Liver (tissue), 9 donors: ENCODE results near the gene MYOD1. TPM values are rescaled to one million over a fixed set of nuclear protein-coding genes. Genes with fewer than 3 reads are reported as not detected.

Experiments used
- DNase-seq: peaks from one replicate; pipeline ENCODE4 v3.0.0-alpha.2; 2017; ENCODE audit warnings: low spot score
- H3K27ac ChIP-seq, 2 donors: one replicate each; pipeline ENCODE4 v1.7.0; 2013; ENCODE audit warnings: inconsistent platforms in 2 of 2, low read length in 2 of 2, control low read depth in 1 of 2, low read depth in 1 of 2, mild to moderate bottlenecking in 1 of 2
- H3K27me3 ChIP-seq, 4 donors: one replicate each; pipeline versions ENCODE4 v1.6.1 to v1.7.0; 2013; ENCODE audit warnings: low read length in 3 of 4, inconsistent platforms in 1 of 4, mild to moderate bottlenecking in 1 of 4, moderate library complexity in 1 of 4; ENCODE audit not compliant: control insufficient read depth in 4 of 4, insufficient read depth in 4 of 4
- H3K36me3 ChIP-seq, 4 donors: one replicate each; pipeline versions ENCODE4 v1.6.1 to v1.7.0; 2013; ENCODE audit warnings: low read length in 3 of 4, mild to moderate bottlenecking in 3 of 4, low read depth in 1 of 4, moderate library complexity in 1 of 4; ENCODE audit not compliant: control insufficient read depth in 4 of 4, insufficient read depth in 3 of 4
- H3K4me1 ChIP-seq, 4 donors: one replicate each; pipeline versions ENCODE4 v1.6.1 to v1.7.0; 2013; ENCODE audit warnings: low read length in 3 of 4, mild to moderate bottlenecking in 3 of 4, moderate library complexity in 1 of 4; ENCODE audit not compliant: control insufficient read depth in 4 of 4, insufficient read depth in 4 of 4
- H3K4me3 ChIP-seq, 3 donors: one replicate each; pipeline versions ENCODE4 v1.6.1 to v1.7.0; 2013; ENCODE audit warnings: low read length in 3 of 3, control low read depth in 1 of 3, low read depth in 1 of 3, mild to moderate bottlenecking in 1 of 3
- H3K9ac ChIP-seq, 2 donors: one replicate each; pipeline ENCODE4 v1.7.0; 2013; ENCODE audit warnings: low read length in 2 of 2, mild to moderate bottlenecking in 2 of 2, moderate library complexity in 2 of 2, control low read depth in 1 of 2, low read depth in 1 of 2
- H3K9me3 ChIP-seq, 4 donors: one replicate each; pipeline versions ENCODE4 v1.6.1 to v1.7.0; 2013; ENCODE audit warnings: low read length in 3 of 4; ENCODE audit not compliant: control insufficient read depth in 4 of 4
- EGR1 ChIP-seq, 2 donors: IDR thresholded peaks; 2 replicates each; pipeline ENCODE4 v1.6.1; 2016 to 2018; ENCODE audit warnings: antibody characterized with exemption in 2 of 2, low read depth in 2 of 2
- FOXA1 ChIP-seq: IDR thresholded peaks from 2 replicates; pipeline ENCODE4 v1.6.1; 2016; ENCODE audit warnings: antibody characterized with exemption
- GABPA ChIP-seq, 2 donors: IDR thresholded peaks in 1 of 2; conservative IDR thresholded peaks in 1 of 2; 2 replicates each; pipeline ENCODE4 v1.6.1; 2016; ENCODE audit warnings: antibody characterized with exemption in 2 of 2, mild to moderate bottlenecking in 1 of 2, moderate library complexity in 1 of 2
- HNF4A ChIP-seq, 2 donors: conservative IDR thresholded peaks; 2 replicates each; pipeline ENCODE4 v1.6.1; 2016; ENCODE audit warnings: antibody characterized with exemption in 2 of 2, mild to moderate bottlenecking in 2 of 2
- HNF4G ChIP-seq: IDR thresholded peaks from 2 replicates; pipeline ENCODE4 v1.6.1; 2016; ENCODE audit warnings: antibody characterized with exemption
- JUND ChIP-seq, 2 donors: IDR thresholded peaks; 2 replicates each; pipeline ENCODE4 v1.6.1; 2016; ENCODE audit warnings: antibody characterized with exemption in 2 of 2
- NR2F2 ChIP-seq: IDR thresholded peaks from 2 replicates; pipeline ENCODE4 v1.6.1; 2016; ENCODE audit warnings: antibody characterized with exemption
- RAD21 ChIP-seq, 2 donors: IDR thresholded peaks; 2 replicates each; pipeline ENCODE4 v1.6.1; 2016; ENCODE audit warnings: antibody characterized with exemption in 2 of 2, mild to moderate bottlenecking in 2 of 2
- RXRA ChIP-seq, 2 donors: IDR thresholded peaks; 2 replicates each; pipeline ENCODE4 v1.6.1; 2017 to 2018; ENCODE audit warnings: antibody characterized with exemption in 2 of 2, mild to moderate bottlenecking in 1 of 2
- SP1 ChIP-seq: IDR thresholded peaks from 2 replicates; pipeline ENCODE4 v1.6.1; 2018; ENCODE audit warnings: antibody characterized with exemption, mild to moderate bottlenecking
- TAF1 ChIP-seq: conservative IDR thresholded peaks from 2 replicates; pipeline ENCODE4 v1.6.1; 2016; ENCODE audit warnings: antibody characterized with exemption, mild to moderate bottlenecking
- YY1 ChIP-seq: IDR thresholded peaks from 2 replicates; pipeline ENCODE4 v1.6.1; 2016; ENCODE audit warnings: antibody characterized with exemption, mild to moderate bottlenecking
- WGBS: extraction: QIAGEN DNeasy Blood & Tissue Kit; methylation state at CpG from one replicate; pipeline ENCODE4 v1.1.7; 2013; 5-methylcytosine and 5-hydroxymethylcytosine counted together
- polyA plus RNA-seq, 2 donors: library from polyadenylated mRNA; stranded (reverse) in 1 of 2; unstranded in 1 of 2; fragments of 200-250 nt in 1 of 2; fragments of >200 nt in 1 of 2; fragmentation: Nextera tagmentation in 1 of 2; extraction: Ambion mirVana in 1 of 2; gene quantifications; one replicate each; pipeline versions ENCODE4 v1.2.1 to v1.2.3, GENCODE V29; 2013 to 2015
- total RNA-seq, 2 donors: library from RNA; depleted of rRNA; stranded (reverse); fragments of >200 nt; gene quantifications; one replicate each; pipeline ENCODE4 v1.2.3, GENCODE V29; 2014
- TF ChIP-seq, protein P1 (sequence below): IDR thresholded peaks from 2 replicates; pipeline ENCODE4 v1.6.1; 2016; ENCODE audit warnings: antibody characterized with exemption
- TF ChIP-seq, protein P2 (sequence below): IDR thresholded peaks from 2 replicates; pipeline ENCODE4 v1.6.1; 2016; ENCODE audit warnings: antibody characterized with exemption
- TF ChIP-seq, protein P3 (sequence below): IDR thresholded peaks from 2 replicates; pipeline ENCODE4 v1.6.1; 2016; ENCODE audit warnings: antibody characterized with exemption, mild to moderate bottlenecking
- TF ChIP-seq, protein P4 (sequence below): IDR thresholded peaks from 2 replicates; pipeline ENCODE4 v1.6.1; 2016; ENCODE audit warnings: antibody characterized with exemption
- TF ChIP-seq, protein P5 (sequence below): fragments of 150-350 bp; IDR thresholded peaks from 2 replicates; pipeline ENCODE4 v1.5.1; 2017; ENCODE audit warnings: improper control_type of control experiment, low read depth, low read length; ENCODE audit not compliant: missing input control
- donor health status: healthy.
- donor health status: healthy.
- donor health status: healthy.
- donor health status: healthy.
- donor health status: healthy.

Gene MYOD1
- total and polyA plus RNA-seq, 4 donors: not detected

DNA sequence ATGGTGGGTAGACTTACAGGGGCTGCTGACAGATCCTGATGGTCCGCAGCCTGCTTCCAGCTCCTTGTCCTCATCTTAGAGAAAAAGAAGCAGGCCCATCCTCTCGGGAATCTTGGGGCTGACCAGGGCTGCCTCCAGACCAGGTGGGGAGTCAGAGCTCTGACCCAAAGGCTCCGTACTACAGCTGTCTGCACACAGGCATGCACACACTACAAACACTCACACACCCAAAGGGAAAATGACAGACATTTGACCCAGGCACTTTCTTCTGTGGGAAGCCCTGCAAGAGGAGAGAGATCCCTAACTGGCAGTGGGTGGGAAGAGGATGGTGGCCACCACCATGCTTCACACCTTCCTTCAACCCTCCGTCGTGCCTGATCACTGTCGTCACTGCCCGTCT lies 46.9 kb upstream of the MYOD1 start:
- Histone ChIP-seq H3K27ac (no peak overlapping the region), H3K36me3 (no peaks in the 10 kb centered on the region), H3K9me3 (peaks cover 0 to 18% (median 4%) of the 10 kb centered on the region in 4 donors), H3K27me3 (peaks cover 0 to 5% (median 0%) of the 10 kb centered on the region in 4 donors), H3K4me1 (no peaks in the 10 kb centered on the region), H3K4me3 (no peak overlapping the region), H3K9ac (no peak overlapping the region)
- 84% methylated on average over 7 of the region's 7 CpGs for WGBS
- no peak for TF ChIP-seq YY1
- TF ChIP-seq RAD21 (IDR thresholded peaks at IDR 0.05): no peak
- TF ChIP-seq, protein P1, sequence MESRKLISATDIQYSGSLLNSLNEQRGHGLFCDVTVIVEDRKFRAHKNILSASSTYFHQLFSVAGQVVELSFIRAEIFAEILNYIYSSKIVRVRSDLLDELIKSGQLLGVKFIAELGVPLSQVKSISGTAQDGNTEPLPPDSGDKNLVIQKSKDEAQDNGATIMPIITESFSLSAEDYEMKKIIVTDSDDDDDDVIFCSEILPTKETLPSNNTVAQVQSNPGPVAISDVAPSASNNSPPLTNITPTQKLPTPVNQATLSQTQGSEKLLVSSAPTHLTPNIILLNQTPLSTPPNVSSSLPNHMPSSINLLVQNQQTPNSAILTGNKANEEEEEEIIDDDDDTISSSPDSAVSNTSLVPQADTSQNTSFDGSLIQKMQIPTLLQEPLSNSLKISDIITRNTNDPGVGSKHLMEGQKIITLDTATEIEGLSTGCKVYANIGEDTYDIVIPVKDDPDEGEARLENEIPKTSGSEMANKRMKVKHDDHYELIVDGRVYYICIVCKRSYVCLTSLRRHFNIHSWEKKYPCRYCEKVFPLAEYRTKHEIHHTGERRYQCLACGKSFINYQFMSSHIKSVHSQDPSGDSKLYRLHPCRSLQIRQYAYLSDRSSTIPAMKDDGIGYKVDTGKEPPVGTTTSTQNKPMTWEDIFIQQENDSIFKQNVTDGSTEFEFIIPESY: no peak
- TF ChIP-seq, protein P2, sequence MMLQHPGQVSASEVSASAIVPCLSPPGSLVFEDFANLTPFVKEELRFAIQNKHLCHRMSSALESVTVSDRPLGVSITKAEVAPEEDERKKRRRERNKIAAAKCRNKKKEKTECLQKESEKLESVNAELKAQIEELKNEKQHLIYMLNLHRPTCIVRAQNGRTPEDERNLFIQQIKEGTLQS: no peak
- no peak for TF ChIP-seq SP1
- TF ChIP-seq, protein P3, sequence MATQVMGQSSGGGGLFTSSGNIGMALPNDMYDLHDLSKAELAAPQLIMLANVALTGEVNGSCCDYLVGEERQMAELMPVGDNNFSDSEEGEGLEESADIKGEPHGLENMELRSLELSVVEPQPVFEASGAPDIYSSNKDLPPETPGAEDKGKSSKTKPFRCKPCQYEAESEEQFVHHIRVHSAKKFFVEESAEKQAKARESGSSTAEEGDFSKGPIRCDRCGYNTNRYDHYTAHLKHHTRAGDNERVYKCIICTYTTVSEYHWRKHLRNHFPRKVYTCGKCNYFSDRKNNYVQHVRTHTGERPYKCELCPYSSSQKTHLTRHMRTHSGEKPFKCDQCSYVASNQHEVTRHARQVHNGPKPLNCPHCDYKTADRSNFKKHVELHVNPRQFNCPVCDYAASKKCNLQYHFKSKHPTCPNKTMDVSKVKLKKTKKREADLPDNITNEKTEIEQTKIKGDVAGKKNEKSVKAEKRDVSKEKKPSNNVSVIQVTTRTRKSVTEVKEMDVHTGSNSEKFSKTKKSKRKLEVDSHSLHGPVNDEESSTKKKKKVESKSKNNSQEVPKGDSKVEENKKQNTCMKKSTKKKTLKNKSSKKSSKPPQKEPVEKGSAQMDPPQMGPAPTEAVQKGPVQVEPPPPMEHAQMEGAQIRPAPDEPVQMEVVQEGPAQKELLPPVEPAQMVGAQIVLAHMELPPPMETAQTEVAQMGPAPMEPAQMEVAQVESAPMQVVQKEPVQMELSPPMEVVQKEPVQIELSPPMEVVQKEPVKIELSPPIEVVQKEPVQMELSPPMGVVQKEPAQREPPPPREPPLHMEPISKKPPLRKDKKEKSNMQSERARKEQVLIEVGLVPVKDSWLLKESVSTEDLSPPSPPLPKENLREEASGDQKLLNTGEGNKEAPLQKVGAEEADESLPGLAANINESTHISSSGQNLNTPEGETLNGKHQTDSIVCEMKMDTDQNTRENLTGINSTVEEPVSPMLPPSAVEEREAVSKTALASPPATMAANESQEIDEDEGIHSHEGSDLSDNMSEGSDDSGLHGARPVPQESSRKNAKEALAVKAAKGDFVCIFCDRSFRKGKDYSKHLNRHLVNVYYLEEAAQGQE: no peak
- TF ChIP-seq, protein P4, sequence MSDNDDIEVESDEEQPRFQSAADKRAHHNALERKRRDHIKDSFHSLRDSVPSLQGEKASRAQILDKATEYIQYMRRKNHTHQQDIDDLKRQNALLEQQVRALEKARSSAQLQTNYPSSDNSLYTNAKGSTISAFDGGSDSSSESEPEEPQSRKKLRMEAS: no peak
- no peak for TF ChIP-seq JUND (IDR thresholded peaks at IDR 0.05)
- no peak for TF ChIP-seq HNF4A (conservative IDR thresholded peaks at IDR 0.05)
- TF ChIP-seq NR2F2: no peak
- TF ChIP-seq GABPA (IDR thresholded peaks at IDR 0.05 in 1 of 2, conservative IDR thresholded peaks at IDR 0.05 in 1 of 2): no peak
- TF ChIP-seq FOXA1: no peak
- TF ChIP-seq, protein P5, sequence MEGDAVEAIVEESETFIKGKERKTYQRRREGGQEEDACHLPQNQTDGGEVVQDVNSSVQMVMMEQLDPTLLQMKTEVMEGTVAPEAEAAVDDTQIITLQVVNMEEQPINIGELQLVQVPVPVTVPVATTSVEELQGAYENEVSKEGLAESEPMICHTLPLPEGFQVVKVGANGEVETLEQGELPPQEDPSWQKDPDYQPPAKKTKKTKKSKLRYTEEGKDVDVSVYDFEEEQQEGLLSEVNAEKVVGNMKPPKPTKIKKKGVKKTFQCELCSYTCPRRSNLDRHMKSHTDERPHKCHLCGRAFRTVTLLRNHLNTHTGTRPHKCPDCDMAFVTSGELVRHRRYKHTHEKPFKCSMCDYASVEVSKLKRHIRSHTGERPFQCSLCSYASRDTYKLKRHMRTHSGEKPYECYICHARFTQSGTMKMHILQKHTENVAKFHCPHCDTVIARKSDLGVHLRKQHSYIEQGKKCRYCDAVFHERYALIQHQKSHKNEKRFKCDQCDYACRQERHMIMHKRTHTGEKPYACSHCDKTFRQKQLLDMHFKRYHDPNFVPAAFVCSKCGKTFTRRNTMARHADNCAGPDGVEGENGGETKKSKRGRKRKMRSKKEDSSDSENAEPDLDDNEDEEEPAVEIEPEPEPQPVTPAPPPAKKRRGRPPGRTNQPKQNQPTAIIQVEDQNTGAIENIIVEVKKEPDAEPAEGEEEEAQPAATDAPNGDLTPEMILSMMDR: no peak
- no peak for TF ChIP-seq EGR1 (IDR thresholded peaks at IDR 0.05; ENCODE audit: low read depth in 2 of 2)
- TF ChIP-seq TAF1: no peak
- no peak for TF ChIP-seq RXRA (IDR thresholded peaks at IDR 0.05)
- no peak for DNase-seq

DNA sequence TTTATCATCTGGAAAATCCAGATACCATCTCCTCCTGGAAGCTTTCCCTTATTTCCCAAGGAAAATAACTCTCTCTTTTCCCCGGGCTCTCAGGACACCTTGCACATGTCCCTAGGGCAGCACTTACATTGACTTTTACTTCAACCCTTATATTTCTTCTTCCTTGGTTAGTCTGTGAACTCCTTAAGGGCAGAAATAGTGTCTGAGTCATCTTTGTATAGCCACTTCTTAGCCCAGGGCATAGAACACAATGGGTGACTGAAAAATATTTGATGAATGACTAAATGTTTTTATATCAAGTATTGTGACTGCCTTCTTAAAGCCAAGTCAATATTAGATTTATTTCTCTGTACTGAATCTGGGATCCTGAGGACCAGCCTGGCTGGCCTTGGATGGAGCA lies 45.4 kb upstream of the MYOD1 start:
- peaks cover 0 to 18% (median 4%) of the 10 kb centered on the region in 4 donors for H3K9me3 ChIP-seq
- H3K27me3 ChIP-seq: peaks cover 0 to 3% (median 0%) of the 10 kb centered on the region in 4 donors
- no peak for DNase-seq
- whole genome bisulfite sequencing: 76% methylated on average over 1 of the region's 1 CpG
- no peak overlapping the region for H3K4me3 ChIP-seq
- H3K36me3 ChIP-seq: no peaks in the 10 kb centered on the region
- H3K27ac ChIP-seq: no peak overlapping the region
- H3K9ac ChIP-seq: no peak overlapping the region
- H3K4me1 ChIP-seq: no peaks in the 10 kb centered on the region
- TF ChIP-seq HNF4G (no peak), FOXA1 (no peak), EGR1 (IDR thresholded peaks at IDR 0.05; ENCODE audit: low read depth in 2 of 2) (no peak)
- TF ChIP-seq, protein P5: no peak
- TF ChIP-seq, protein P1: no peak
- TF ChIP-seq, protein P2: no peak
